NCI-H82 treated with DMSO at 0.1 percent for 48 hours (cell line): ENCODE measurements around the gene FTO.

Experiments
- DNase-seq: peaks from one replicate; lab custom pipeline; 2025; ENCODE audit not compliant: unreplicated experiment; lab: John Stamatoyannopoulos, UW

FTO gene

GRCh38 chr16:54049591-54050458, 345.9 kb downstream of the FTO start:
- no peak for DNase-seq

DNA sequence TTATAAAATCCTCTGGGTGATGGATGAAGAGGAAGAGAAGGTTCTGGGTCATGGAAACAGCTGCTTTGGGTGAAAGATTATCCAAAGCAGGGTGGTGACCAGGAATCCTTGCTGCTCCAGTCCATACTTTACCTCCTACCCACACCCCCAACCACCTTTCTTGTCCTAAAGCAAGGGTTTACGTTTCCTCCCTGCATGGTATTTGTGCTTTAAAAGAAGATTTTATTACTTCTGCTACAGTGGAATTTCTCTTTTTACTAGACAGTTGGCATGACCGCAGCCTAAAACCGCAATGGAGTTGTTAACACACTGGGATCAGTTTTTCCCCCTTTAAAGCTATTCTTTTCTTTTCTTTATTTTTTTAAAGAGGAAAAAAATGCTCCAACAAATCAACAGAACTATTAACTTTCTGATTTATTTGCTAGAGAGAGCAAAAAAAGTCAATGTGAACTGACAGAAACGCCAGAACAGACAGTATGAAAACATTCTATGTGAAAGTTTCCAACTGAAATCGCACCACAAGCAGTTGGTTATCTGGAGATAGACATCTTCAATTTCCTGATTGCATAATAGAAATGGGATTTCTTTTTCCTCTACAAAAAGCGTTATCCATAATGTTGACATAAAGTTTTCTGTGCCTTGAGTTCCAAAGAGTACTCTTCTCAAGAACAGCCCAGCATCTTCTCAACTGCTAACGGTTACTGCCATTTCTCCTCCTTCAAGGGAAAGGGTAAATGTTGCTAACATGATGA, 346.7 kb downstream of the FTO start:
- DNase-seq, result no peak

DNA sequence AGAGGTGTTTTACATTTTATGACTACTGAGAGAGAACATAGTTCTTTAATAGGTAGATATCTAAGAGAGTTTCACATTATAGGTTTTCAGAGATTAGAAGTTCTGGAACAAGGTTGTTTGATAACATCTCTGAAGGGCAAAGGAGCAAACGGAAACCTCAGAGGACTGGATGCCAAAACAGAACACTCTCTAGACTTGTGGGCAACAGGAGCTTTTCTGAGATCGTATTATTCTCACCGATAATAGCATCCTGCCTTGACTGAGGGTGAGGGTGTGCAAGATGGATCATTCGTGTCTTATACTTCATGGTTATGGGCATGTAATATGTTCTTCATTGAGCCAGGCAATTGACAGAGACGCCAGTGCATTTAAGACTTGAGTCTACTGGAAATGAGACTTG, 347.9 kb downstream of the FTO start:
- DNase-seq, result no peak

GRCh38 chr16:54052271-54052670, 348.3 kb downstream of the FTO start:
- DNase-seq, result no peak

DNA sequence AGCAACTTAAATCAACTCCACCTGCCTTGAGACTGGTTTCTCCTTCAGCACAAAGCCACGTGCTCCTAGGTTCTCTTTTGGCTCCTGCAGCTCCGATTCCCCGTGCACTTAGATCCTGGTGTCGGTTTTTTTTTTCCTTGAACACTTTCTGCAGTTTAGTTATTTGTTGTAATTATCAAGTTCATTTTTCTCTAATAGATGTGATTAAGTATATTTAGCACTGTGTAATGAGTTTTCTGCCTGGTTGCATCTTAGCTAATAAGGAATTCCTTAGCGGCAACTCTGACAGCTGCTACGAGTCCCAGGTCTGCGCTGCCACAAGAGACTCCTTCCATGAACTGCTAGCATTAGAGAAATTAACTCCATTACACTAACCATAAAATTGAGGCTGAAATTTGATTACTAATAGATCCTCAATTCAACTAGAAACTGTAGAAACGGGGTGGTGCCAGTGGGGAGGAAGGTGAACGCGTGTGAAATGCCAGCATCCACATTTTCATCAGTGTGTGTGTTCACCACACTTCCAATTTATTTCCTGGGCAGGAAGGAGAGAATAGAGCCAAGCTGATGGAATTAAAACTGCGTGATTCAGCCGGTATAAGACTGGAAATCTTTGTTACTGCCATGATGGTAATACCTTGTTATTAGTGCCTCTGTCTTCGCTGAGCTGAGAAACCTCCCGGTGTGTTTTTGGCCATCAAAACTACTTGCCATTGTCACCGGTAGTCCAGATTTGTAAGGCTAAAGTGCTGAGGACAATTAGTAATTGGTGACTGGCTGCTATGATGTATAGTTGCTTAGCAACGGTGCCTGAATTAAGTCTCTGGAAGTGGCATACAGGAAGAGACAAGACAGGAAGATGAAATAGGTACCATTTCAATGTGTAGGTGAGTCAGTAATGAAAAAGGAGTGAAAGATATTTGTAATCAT, 350.2 kb downstream of the FTO start:
- DNase-seq, result no peak

DNA sequence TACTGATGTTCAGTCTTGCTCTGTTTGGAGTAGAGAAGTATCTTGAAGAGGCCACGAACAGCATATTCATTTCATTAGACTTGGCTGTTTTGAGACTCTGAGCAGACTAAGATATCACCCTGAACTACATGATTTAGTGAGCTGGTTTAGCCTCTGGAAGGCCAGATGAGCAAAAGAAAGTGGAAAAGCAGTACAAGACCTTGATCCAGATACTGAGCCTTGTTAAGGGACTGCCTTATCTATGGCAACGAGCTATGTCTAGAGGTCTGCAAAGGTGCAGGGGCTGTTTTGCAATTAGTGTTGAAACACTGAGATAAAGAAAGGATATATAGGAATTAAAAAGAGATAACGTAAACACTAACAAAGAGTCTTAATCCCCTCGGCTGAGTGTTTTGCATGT, 351.2 kb downstream of the FTO start:
- DNase-seq, result no peak

DNA sequence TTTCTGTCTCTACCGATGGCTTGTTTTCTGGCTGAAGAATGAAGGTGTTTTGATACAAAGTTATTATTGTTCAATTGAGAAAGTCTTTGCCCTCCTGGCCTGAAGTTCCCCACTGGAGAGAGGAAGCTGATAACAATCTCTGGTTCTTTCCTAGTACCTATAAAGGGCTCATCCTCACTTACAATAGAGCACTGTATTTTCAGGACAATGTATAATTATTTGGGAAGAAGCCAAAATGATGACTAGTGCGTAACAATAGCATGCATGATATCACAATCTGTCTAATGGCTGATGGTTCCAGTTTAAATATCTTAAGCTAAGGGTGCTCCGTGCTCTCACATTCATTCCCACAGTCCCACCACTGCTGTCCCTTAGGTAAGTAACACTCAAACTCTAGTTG, 351.9 kb downstream of the FTO start:
- DNase-seq, result no peak

DNA sequence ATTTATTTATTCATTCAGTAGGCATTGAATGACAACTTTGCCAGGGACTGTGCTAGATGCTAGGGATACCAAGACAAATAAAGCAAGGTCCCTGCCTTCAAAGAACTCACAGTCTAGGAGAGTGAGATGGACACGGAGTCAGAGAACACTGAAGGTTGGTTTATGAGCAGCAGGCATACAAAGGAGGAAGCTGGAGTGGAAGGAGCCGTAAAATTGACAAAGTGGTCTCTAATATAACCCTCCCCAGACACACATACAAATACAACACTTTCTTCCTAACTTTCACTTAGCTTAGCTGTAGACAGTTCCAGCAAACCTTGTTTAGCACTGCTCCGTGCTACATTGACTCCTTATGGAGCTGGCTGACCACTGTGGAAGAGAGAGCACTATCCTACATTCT, 353.0 kb downstream of the FTO start:
- no peak for DNase-seq

DNA sequence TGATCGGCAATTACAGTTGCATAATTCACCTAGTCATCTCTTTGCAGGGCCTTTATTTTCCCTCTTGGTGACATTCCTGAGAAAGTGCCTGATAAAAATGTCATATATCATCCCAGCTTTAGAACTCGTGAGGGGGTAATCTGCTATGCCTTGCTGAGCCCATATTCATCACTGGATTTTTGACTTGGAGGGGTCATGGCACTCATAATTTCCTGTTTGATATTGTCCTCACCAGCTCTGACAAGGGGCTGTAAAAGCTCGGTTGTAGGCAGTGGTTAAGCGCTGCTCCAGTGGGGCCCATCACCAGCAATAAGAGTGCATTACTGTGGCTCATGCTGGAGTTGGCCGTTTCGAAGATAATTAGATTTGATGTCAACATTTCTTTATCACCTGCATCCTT, 355.4 kb downstream of the FTO start:
- DNase-seq, result no peak

DNA sequence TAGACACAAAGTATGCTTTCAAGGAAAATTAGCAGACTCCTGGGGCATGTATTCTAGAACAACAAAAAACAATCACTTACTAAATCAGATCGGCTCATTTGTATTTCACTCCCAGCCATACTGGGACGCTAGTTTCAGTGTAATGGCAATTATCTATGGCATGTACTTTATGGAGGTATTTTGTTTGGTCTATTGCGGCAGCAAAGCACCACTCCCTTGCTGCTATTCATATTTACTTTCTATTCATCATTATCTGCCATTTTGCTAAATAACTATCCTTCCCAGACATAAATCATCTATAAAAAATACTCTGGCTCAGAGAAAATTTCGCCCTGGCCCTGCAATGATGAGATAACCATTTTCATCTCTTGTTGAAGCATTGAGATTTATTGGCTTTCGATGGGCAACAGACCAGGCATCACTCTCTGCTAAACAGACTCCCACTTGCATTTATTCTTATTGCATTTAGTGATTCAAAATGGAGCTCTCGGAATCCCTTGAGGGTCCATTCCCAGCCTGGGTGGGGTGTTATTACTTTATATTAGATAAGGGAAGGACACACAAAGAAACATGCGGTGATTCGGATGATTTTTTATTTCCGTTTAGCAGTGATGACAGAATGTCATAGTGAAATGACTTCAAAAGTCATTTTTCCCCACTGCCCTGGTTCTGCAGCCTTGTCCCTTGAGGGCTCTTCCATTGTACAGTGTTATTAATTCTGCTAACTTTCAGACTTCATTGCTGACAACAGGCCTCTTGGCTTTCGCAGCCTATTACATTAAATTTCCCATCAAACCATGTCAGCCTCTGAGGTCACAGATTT, 356.9 kb downstream of the FTO start:
- DNase-seq, result no peak

DNA sequence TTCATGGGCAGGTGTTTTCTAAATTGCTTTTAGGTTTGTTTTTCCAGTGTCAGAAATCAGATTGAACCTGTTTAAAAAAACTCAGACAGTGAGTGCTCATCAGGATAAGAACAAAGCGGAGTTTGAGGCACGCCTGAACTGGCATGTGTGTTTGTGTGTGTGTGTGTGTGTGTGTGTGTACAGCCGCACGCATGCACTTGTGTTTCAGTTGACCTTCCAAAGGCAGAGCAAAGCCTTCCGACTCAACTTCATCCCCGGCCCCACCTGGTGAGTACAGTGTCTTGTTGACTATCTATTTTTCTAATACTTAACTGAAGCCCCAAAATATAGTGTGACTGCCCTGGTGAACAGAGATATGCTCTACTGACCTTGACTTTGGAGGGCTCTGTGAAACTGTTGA, 357.5 kb downstream of the FTO start:
- DNase-seq, result no peak

- DNase-seq, result no peak
Measured at GRCh38 chr16:54062361-54063278, 358.7 kb downstream of the FTO start.

- DNase-seq, result no peak
Measured at GRCh38 chr16:54063279-54063773, 359.4 kb downstream of the FTO start.

DNA sequence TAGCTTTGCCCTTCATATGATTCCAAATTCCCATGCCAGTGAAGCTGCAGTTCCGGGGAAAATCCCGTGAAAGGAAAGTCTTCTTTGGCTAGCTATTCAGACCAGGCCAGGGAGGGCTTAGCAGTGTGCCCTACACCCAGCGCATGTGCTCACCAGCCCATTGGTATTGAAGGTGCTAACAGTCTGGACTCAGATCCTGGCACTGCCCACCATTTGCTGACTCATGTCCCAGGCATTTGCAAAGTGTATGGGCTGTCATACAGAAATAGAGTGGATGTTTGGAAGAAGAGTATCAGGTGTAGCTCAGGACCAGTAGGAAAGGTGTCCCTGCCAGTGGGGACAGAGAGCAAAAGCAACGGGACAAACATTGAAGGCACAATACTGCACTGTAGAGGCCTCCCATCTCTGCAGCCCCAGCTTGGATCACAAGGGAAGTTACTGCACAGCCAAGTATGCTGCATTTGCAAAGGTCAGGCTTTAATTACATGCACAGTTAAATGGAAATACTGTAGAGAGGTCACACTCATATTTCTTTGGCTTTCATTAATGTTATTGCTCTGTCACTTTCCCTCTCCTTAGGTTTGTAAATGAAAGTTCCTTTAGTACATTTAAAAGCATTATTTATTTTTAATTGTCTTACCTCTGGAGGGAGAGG, 362.6 kb downstream of the FTO start:
- no peak for DNase-seq

- no peak for DNase-seq
Measured at GRCh38 chr16:54067322-54068065, 363.5 kb downstream of the FTO start.

DNA sequence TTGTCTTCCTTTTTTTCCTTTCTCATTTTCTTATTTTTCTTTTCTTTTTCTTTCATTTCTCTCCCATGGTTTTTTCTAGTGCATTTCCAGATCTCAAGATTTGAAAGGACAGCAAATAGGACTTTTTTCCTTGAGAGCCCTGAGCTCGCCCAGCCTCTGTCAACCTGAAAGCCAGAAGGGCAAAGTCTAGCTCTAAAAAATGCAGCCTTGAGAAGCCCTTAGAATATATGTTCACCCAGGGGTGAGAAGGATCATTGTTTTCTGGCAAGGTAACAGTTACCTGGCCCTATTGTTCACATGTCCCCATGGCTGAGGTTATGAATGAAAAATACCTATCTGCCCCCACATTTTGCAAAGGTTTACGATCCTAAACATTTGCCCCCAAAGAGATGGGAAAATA, 364.3 kb downstream of the FTO start:
- DNase-seq, result no peak

DNA sequence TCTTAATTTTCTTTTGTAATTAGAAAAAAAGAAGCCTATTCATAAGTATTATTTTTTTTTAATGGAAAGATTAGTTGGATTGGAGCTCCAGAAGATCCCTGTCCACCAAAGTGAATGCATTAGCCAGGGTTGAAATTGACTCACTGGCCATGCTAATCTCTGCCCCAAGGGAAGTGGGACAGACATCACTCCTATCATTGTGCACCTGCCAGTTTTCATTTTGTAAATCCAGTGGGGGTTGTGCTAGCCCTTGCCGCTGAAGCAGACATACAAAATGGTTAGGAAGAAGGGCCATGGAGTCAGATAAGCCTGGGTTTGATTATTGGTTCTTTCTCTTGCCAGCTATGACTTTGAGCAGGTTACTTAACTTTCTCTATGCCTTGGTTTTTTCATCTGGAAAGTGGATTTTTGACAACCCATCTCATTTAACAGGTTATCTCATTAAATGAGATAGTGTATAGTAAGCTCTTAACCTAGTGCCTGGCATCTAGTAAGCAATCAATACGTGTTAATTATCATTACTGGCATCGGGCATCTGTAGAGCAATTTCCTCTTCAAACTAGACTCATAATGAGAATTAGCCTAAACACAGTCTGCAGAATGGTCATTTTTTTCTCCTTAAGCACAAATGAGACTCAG, 365.8 kb downstream of the FTO start:
- no peak for DNase-seq
